GM10248 (cell line): ENCODE data around the gene PIEZO2.

Experiments
- CTCF ChIA-PET: fragments of 300-600 bp; sonication (Branson Sonifier 250); formaldehyde crosslinking; extraction: SDS; loops from one replicate; lab custom pipeline; 2021; ENCODE audit warnings: antibody characterized with exemption; lab: Yijun Ruan, JAX
- POLR2A ChIA-PET: fragments of 350-650 bp; sonication (Branson Sonifier 250); formaldehyde crosslinking; extraction: SDS; loops from one replicate; lab custom pipeline; 2020; ENCODE audit warnings: antibody characterized with exemption; lab: Yijun Ruan, JAX
- DNase-seq: peaks from one replicate; pipeline ENCODE4 v3.0.0; 2012; ENCODE audit errors: extremely low spot score
- CTCF ChIP-seq: IDR thresholded peaks from 2 replicates; pipeline ENCODE4 v1.5.1; 2012; ENCODE audit warnings: mild to moderate bottlenecking, low read depth; ENCODE audit errors: extremely low read depth, missing control alignments, control extremely low read depth

Gene PIEZO2

DNA sequence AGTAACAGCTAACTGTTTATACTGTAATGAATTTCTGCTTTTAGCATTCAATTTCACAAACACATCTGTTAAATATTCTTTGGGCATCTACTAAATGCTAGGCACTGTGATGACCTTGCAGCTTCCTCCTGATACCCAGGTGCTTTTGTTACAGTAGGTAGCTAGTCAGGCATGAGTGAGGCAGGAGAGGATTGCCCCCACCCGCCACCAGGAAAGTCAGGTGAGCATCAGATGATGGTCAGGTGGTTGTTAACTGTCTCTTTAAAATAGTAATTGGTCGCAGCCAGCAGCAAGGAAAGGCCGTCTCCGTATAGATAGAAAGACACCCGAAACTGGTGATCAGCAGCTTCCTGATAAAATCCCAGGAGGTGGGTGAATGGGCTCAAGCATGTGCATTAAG, 255.6 kb downstream of the PIEZO2 start:
- ChIA-PET CTCF (interaction anchor here (1.3 to 2.9 kb wide), 6 partner anchors 9 to 147 kb away, joined by 3 to 14 read pairs (median 6); no protein-coding TSS in a partner anchor), POLR2A (no interaction called here)
- DNase-seq = no peak
- no peak for TF ChIP-seq CTCF

GRCh38 chr18:10893196-10893595, 256.2 kb downstream of the PIEZO2 start:
- no peak for TF ChIP-seq CTCF
- ChIA-PET POLR2A (no interaction called here), CTCF (interaction anchor here (1.3 to 2.9 kb wide), 5 partner anchors 10 to 147 kb away, joined by 3 to 14 read pairs (median 6); no protein-coding TSS in a partner anchor)
- DNase-seq = no peak

- POLR2A ChIA-PET = no interaction called here
- no peak for TF ChIP-seq CTCF
- no peak for DNase-seq
- CTCF ChIA-PET = interaction anchor here (1.4 to 2.9 kb wide), 4 partner anchors 10 to 148 kb away, joined by 5 to 14 read pairs (median 9); no protein-coding TSS in a partner anchor
Measured at GRCh38 chr18:10892786-10893185, 256.6 kb downstream of the PIEZO2 start.

DNA sequence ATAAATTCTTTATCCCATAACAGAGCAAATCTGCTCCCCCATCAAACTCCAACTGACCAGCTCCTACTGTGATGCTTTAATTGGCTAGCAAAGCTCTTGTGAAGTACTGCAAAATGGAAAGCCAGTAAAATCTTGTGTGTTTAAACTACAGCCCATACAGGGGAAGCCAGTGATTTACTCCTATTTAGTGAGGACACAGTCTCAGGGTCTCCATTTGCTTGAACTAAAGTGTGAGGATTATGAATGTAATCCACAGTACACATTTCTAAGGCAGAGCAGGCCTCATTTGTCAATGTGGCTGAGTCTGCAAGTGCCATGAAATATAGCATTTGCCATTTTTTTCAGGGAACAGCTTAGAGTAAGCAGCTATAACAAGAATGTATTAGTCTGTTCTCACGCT, 259.3 kb downstream of the PIEZO2 start:
- CTCF ChIA-PET = interaction anchor here (0.8 to 3.5 kb wide), 14 partner anchors 9 to 329 kb away, joined by 3 to 18 read pairs (median 4); no protein-coding TSS in a partner anchor

DNA sequence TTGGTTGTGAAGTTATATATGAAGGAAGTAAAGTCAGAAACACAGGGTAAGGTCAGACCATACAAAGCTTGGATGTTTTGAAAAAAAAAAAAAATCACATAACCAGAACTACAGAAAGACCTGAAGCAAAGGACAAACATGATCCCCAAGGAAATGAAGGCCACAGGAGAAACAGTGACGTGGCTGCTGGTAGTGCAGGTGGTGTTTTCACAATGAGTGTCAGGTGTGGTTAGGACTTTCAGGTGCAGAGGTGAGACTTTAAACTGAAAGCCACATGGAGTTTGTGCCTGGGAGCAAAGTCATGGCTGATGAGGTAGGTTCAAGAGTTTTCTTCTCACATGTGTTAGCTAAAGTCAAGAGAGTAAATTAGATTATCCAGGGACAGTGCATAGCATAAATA, 270.7 kb downstream of the PIEZO2 start:
- ChIA-PET POLR2A (interaction anchor here (0.6 to 1.0 kb wide), 4 partner anchors 72 to 275 kb away, joined by 3 to 4 read pairs (median 3); no protein-coding TSS in a partner anchor), CTCF (interaction anchor here (1.1 to 2.1 kb wide), 8 partner anchors 11 to 276 kb away, joined by 3 to 7 read pairs (median 4); no protein-coding TSS in a partner anchor)
- DNase-seq = peak; percentile 67

More for the DNA sequence above, 259.3 kb downstream of the PIEZO2 start:
- TF ChIP-seq CTCF = no peak
- POLR2A ChIA-PET = no interaction called here
- DNase-seq = no peak

GRCh38 chr18:10877987-10878386, 271.4 kb downstream of the PIEZO2 start:
- CTCF ChIA-PET = interaction anchor here (1.0 to 1.9 kb wide), 5 partner anchors 43 to 276 kb away, joined by 3 to 7 read pairs (median 4); no protein-coding TSS in a partner anchor
- no peak for DNase-seq
- TF ChIP-seq CTCF = no peak
- POLR2A ChIA-PET = interaction anchor here (0.6 to 0.7 kb wide), 3 partner anchors 97 to 276 kb away, joined by 3 to 4 read pairs (median 3); no protein-coding TSS in a partner anchor

More for the DNA sequence above, 270.7 kb downstream of the PIEZO2 start:
- TF ChIP-seq CTCF = no peak
